ENCODE measurements around the gene GINS3.

GRCh38 chr16:58428621-58429542, 36.6 kb downstream of the GINS3 start:
- no peak for TF ChIP-seq CTCF (IDR thresholded peaks at IDR 0.05; ENCODE audit: low read depth, low read length)
- TF ChIP-seq EZH2phosphoT487 (IDR thresholded peaks at IDR 0.05; ENCODE audit: low read depth), result no peak

Data from OCI-LY3 (cell line).